OCI-LY1 (cell line): ENCODE data around the gene MAP3K20.
"Not testable (repeated sequence)": the region's sequence is repeated elsewhere in the genome, so short reads cannot be mapped to it uniquely, and the experiment has no call there.

Experiments
- H2AFZ ChIP-seq: fragments of 200-600 bp; sonication (generic), shearing (Covaris generic); 2 replicates; pipeline ENCODE4 v1.6.0; 2014; ENCODE audit warnings: antibody characterized with exemption, mild to moderate bottlenecking, low read length
- H3F3A ChIP-seq: fragments of 200-600 bp; sonication (generic), shearing (Covaris generic); 2 replicates; pipeline ENCODE4 v1.6.0; 2014; ENCODE audit warnings: mild to moderate bottlenecking, antibody characterized with exemption, low read length, moderate library complexity; ENCODE audit not compliant: insufficient read depth
- H3K27ac ChIP-seq: fragments of 200-600 bp; sonication (generic); 2 replicates; pipeline ENCODE4 v1.5.1; 2014; ENCODE audit warnings: low read length, mixed run types, mild to moderate bottlenecking, low read depth; ENCODE audit not compliant: poor library complexity, severe bottlenecking
- H3K27me3 ChIP-seq: fragments of 200-600 bp; sonication (generic); 2 replicates; pipeline ENCODE4 v1.6.0; 2014; ENCODE audit warnings: antibody characterized with exemption, mild to moderate bottlenecking, low read length, moderate library complexity; ENCODE audit not compliant: insufficient read depth
- H3K36me3 ChIP-seq: fragments of 200-600 bp; sonication (generic); 2 replicates; pipeline ENCODE4 v1.6.1; 2014; ENCODE audit warnings: mild to moderate bottlenecking, antibody characterized with exemption, low read length, moderate library complexity, mixed read lengths; ENCODE audit not compliant: insufficient read depth
- H3K4me1 ChIP-seq: fragments of 200-600 bp; sonication (generic); 2 replicates; pipeline ENCODE4 v1.5.1; 2014; ENCODE audit warnings: mild to moderate bottlenecking, low read length, moderate library complexity; ENCODE audit not compliant: insufficient read depth, severe bottlenecking
- H3K4me2 ChIP-seq: fragments of 200-600 bp; sonication (generic), shearing (Covaris generic); 2 replicates; pipeline ENCODE4 v1.6.1; 2014; ENCODE audit warnings: low read length
- H3K4me3 ChIP-seq: fragments of 200-600 bp; sonication (generic); 2 replicates; pipeline ENCODE4 v1.5.1; 2014; ENCODE audit warnings: low read length, low read depth, mild to moderate bottlenecking, mixed read lengths; ENCODE audit not compliant: poor library complexity, severe bottlenecking
- H3K79me2 ChIP-seq: fragments of 200-600 bp; shearing (Covaris generic); 2 replicates; pipeline ENCODE4 v1.6.1; 2016; ENCODE audit warnings: mixed run types, low read length, mixed read lengths; ENCODE audit not compliant: insufficient read depth
- H3K9ac ChIP-seq: fragments of 200-600 bp; sonication (generic), shearing (Covaris generic); 2 replicates; pipeline ENCODE4 v1.6.1; 2014; ENCODE audit warnings: mild to moderate bottlenecking, low read length, mixed read lengths
- H3K9me2 ChIP-seq: fragments of 200-600 bp; sonication (generic), shearing (Covaris generic); 2 replicates; pipeline ENCODE4 v1.6.1; 2014; ENCODE audit warnings: low read depth, mild to moderate bottlenecking, low read length, mixed read lengths
- H3K9me3 ChIP-seq: fragments of 200-600 bp; shearing (Covaris generic); 2 replicates; pipeline ENCODE4 v1.6.1; 2014; ENCODE audit warnings: low read length, mixed read lengths
- H4K20me1 ChIP-seq: fragments of 200-600 bp; sonication (generic), shearing (Covaris generic); 2 replicates; pipeline ENCODE4 v1.6.0; 2016; ENCODE audit warnings: mild to moderate bottlenecking, low read length; ENCODE audit not compliant: insufficient read depth
- CTCF ChIP-seq: fragments of 200-600 bp; sonication (generic), shearing (Covaris generic); IDR thresholded peaks from 2 replicates; pipeline ENCODE4 v1.5.1; 2017; ENCODE audit warnings: mild to moderate bottlenecking, antibody characterized with exemption, low read length, moderate library complexity, mixed read lengths
- EZH2 ChIP-seq: fragments of 200-600 bp; sonication (generic), shearing (Covaris generic); IDR thresholded peaks from 2 replicates; pipeline ENCODE4 v1.8.0; 2017; ENCODE audit warnings: borderline replicate concordance, mixed run types, mild to moderate bottlenecking, antibody characterized with exemption, low read length, moderate library complexity, mixed read lengths

Gene MAP3K20

DNA sequence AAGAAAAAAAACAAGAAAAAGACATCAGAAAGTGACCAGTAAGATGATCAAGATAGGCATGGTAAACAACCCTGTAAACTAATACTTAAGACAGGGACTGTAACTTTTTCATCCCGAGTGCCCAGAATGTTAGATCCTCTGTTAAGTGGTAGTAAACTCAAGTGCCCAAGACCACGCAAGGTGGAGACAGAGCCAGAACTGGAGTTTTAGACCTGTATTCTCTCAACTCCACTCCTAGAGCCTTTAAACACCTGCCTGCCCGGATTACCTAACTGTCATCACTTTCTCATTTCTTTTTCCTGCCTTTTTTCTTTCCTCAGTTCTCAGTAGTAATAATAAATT lies 203.9 kb downstream of the MAP3K20 start:
- no peak overlapping the region for H3K27ac ChIP-seq
- no peak for TF ChIP-seq EZH2
- no peak for TF ChIP-seq CTCF

GRCh38 chr2:173280853-173281252 lies 205.2 kb downstream of the MAP3K20 start:
- Histone ChIP-seq H3K27me3 (no peaks in the 10 kb centered on the region), H3K4me3 (no peak overlapping the region), H3K9me2 (no peaks in the 10 kb centered on the region), H3K9ac (no peak overlapping the region), H3F3A (no peaks in the 10 kb centered on the region), H3K36me3 (no peaks in the 10 kb centered on the region; the same call in 1 of the 2 replicates), H3K9me3 (no peaks in the 10 kb centered on the region), H3K27ac (no peak overlapping the region), H3K4me1 (peaks cover 15% of the 10 kb centered on the region), H4K20me1 (no peaks in the 10 kb centered on the region), H3K79me2 (no peaks in the 10 kb centered on the region), H3K4me2 (no peak overlapping the region), H2AFZ (no peak overlapping the region)
- TF ChIP-seq EZH2: no peak
- no peak for TF ChIP-seq CTCF

More for the DNA sequence above, 203.9 kb downstream of the MAP3K20 start:
- no peaks in the 10 kb centered on the region for H3F3A ChIP-seq
- no peaks in the 10 kb centered on the region for H3K9me3 ChIP-seq
- H3K27me3 ChIP-seq: no peaks in the 10 kb centered on the region
- H3K79me2 ChIP-seq: no peaks in the 10 kb centered on the region
- no peak overlapping the region for H2AFZ ChIP-seq
- no peak overlapping the region for H3K4me3 ChIP-seq
- H3K9me2 ChIP-seq: no peaks in the 10 kb centered on the region
- peaks cover 4% of the 10 kb centered on the region for H3K4me1 ChIP-seq
- no peaks in the 10 kb centered on the region for H4K20me1 ChIP-seq
- no peak overlapping the region for H3K9ac ChIP-seq
- H3K4me2 ChIP-seq: no peak overlapping the region
- H3K36me3 ChIP-seq: no peaks in the 10 kb centered on the region; the same call in 1 of the 2 replicates

- H3K4me1 ChIP-seq: peaks cover 25% of the 10 kb centered on the region
- H3K79me2 ChIP-seq, H3K4me3 ChIP-seq, H3K27me3 ChIP-seq, H3K9me2 ChIP-seq, H3K4me2 ChIP-seq, H3F3A ChIP-seq, H3K27ac ChIP-seq, H2AFZ ChIP-seq, H4K20me1 ChIP-seq, H3K9ac ChIP-seq, H3K36me3 ChIP-seq, H3K9me3 ChIP-seq: not testable (repeated sequence)
Measured at GRCh38 chr2:173281898-173282297, 206.3 kb downstream of the MAP3K20 start.

GRCh38 chr2:173282795-173283545 lies 207.3 kb downstream of the MAP3K20 start:
- peaks cover 25% of the 10 kb centered on the region for H3K4me1 ChIP-seq
- H4K20me1 ChIP-seq: no peaks in the 10 kb centered on the region
- no peaks in the 10 kb centered on the region for H3K79me2 ChIP-seq
- no peak overlapping the region for H3K9ac ChIP-seq
- H3K9me2 ChIP-seq: no peaks in the 10 kb centered on the region
- no peak overlapping the region for H3K27ac ChIP-seq
- H3K4me2 ChIP-seq: no peak overlapping the region
- TF ChIP-seq EZH2: no peak
- TF ChIP-seq CTCF: no peak
- no peaks in the 10 kb centered on the region for H3F3A ChIP-seq
- H3K4me3 ChIP-seq: no peak overlapping the region
- no peaks in the 10 kb centered on the region; the same call in 1 of the 2 replicates for H3K36me3 ChIP-seq
- no peak overlapping the region for H2AFZ ChIP-seq
- no peaks in the 10 kb centered on the region for H3K27me3 ChIP-seq
- no peaks in the 10 kb centered on the region for H3K9me3 ChIP-seq
